ENCODE results near the gene ABCD4. TPM values are rescaled to one million over a fixed set of nuclear protein-coding genes. Genes with fewer than 3 reads are reported as not detected.

Gene ABCD4
- total and polyA plus RNA-seq, 2 of the 4 experiments (the other 2 are of a cell fraction) = 12.2 to 20.4 TPM

DNA sequence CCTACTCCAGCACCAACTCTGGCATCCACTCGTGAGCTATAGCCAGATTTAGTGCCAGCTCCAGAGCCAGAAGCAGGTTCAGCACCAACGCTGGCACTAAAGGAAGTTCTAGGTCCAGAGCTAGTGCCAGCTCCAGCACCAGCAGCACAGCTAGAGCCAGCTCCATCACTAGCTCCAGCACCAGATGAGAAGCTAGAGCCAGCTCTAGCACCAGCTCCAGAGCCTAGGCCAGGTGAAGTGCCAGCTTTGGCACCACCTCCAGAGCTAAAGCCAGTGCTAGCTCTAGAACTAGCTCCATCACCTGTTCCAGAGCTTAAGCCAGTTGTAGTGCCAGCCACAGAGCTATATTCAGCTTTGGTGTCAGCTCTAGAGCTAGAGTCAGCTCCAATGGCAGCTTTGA, 24.7 kb downstream of the ABCD4 start:
- H3K4me1 ChIP-seq (ENCODE audit: control insufficient read depth, insufficient read depth, low read length) = no peaks in the 10 kb centered on the region
- no peak overlapping the region for H2BK120ac ChIP-seq (ENCODE audit: low read depth, low read length)
- no peak overlapping the region for H3K4me2 ChIP-seq (ENCODE audit: low read depth, low read length)
- no TSS peak for BruUV-seq (replicated peaks)
- dilution Hi-C loops (cut with HindIII; ENCODE audit: low sequenced_read_pairs, unreplicated experiment) (no loop called here), in situ Hi-C loops (cut with MboI; ENCODE audit: low sequenced_read_pairs) (no loop called here), intact Hi-C loops (cut with micrococcal nuclease) (no loop called here)
- H3K79me1 ChIP-seq (ENCODE audit: low read depth in 1 of 2, low read length in 2 of 2) = no peaks in the 10 kb centered on the region
- H3K23ac ChIP-seq (ENCODE audit: low read depth, low read length) = no peak overlapping the region
- no peak overlapping the region for H3K56ac ChIP-seq (ENCODE audit: extremely low read depth, insufficient read depth, low read length)
- 90% methylated on average over 2 of the region's 2 CpGs; no CpG with 5 or more reads in 1 of the 2 experiments for WGBS, 2 experiments (ENCODE audit: extremely low coverage in 2 of 2, insufficient read length in 1 of 2)
- H2BK15ac ChIP-seq (ENCODE audit: low read depth, low read length) = no peak overlapping the region
- no peak overlapping the region for H3K18ac ChIP-seq (ENCODE audit: low read depth, low read length)
- no peaks in the 10 kb centered on the region for H3K36me3 ChIP-seq (ENCODE audit: control insufficient read depth, insufficient read depth, low read length)
- no peaks in the 10 kb centered on the region for H3K9me1 ChIP-seq (ENCODE audit: insufficient read depth, low read length)
- peaks cover 3% of the 10 kb centered on the region; the same call in 1 of the 2 replicates for H3K27me3 ChIP-seq (ENCODE audit: control insufficient read depth, insufficient read depth, low read length)
- TF ChIP-seq MAZ (IDR thresholded peaks at IDR 0.05; ENCODE audit: borderline replicate concordance, low read depth, low read length) (no peak), MAFK (IDR thresholded peaks at IDR 0.05; ENCODE audit: low read depth, low read length) (no peak), CEBPB (IDR thresholded peaks at IDR 0.05; ENCODE audit: low read depth, low read length) (no peak), RAD21 (IDR thresholded peaks at IDR 0.05; ENCODE audit: low read length) (no peak), RFX5 (IDR thresholded peaks at IDR 0.05; ENCODE audit: low read depth, low read length) (no peak), POLR2A (IDR thresholded peaks at IDR 0.05; ENCODE audit: low read depth, low read length) (no peak), USF2 (IDR thresholded peaks at IDR 0.05; ENCODE audit: low read depth, low read length) (no peak)
- no peak overlapping the region for H2AFZ ChIP-seq (replicated peaks; ENCODE audit: low read length, poor library complexity)
- no peak overlapping the region for H2AK9ac ChIP-seq (replicated peaks; ENCODE audit: low read depth, low read length, poor library complexity)
- ChIA-PET POLR2A (ENCODE audit: unreplicated experiment) (no interaction called here), CTCF (interaction anchor here (1.2 kb wide), 1 partner anchor 21 kb away, joined by 4 read pairs; no protein-coding TSS in a partner anchor)
- H4K8ac ChIP-seq (ENCODE audit: low read depth in 2 of 2, low read length in 2 of 2) = no peak overlapping the region
- H3K4me3 ChIP-seq (ENCODE audit: insufficient read depth, low read depth, low read length) = no peak overlapping the region
- H3K9ac ChIP-seq (ENCODE audit: low read depth, low read length) = no peak overlapping the region
- no peak overlapping the region for H2BK20ac ChIP-seq (ENCODE audit: low read depth, low read length)
- H2AK5ac ChIP-seq (ENCODE audit: low read depth, low read length) = no peak overlapping the region
- H3K4ac ChIP-seq (ENCODE audit: low read depth, low read length) = no peak overlapping the region
- H4K5ac ChIP-seq (ENCODE audit: low read depth, low read length) = no peak overlapping the region
- no peak overlapping the region for H3K14ac ChIP-seq (replicated peaks; ENCODE audit: low read depth, low read length)
- no peak overlapping the region for H4K91ac ChIP-seq (ENCODE audit: insufficient read depth, low read depth, low read length)
- ATAC-seq (ENCODE audit: low read depth) = no peak
- H4K20me1 ChIP-seq (ENCODE audit: insufficient read depth, low read length) = no peaks in the 10 kb centered on the region
- H3K27ac ChIP-seq (ENCODE audit: insufficient read depth, low read length) = no peak overlapping the region
- H3K9me3 ChIP-seq (ENCODE audit: control insufficient read depth, insufficient read depth, low read length) = no peaks in the 10 kb centered on the region; the same call in none of the 2 replicates
- no peak overlapping the region for H2BK5ac ChIP-seq (ENCODE audit: low read depth, low read length, poor library complexity, severe bottlenecking)
- DNase-seq = no peak

All from IMR-90 (cell line).